RWPE2 (cell line): ENCODE data around the gene RPTOR.

ENCODE experiments used
- ATAC-seq: fragments of 200-7000 bp; cut with Tn5 transposase; 3 replicates; pipeline ENCODE4 v1.9.1; 2021; ENCODE audit warnings: low read depth
- DNase-seq: peaks from one replicate; pipeline ENCODE4 v3.0.0-alpha.2; 2020; ENCODE audit warnings: low spot score
- H3K27ac ChIP-seq: fragments of 450-650 bp; 2 replicates; pipeline ENCODE4 v1.5.1; 2017; ENCODE audit warnings: mild to moderate bottlenecking; ENCODE audit not compliant: poor library complexity, severe bottlenecking
- H3K27me3 ChIP-seq: fragments of 250-450 bp; sonication (Bioruptor Pico); 2 replicates; pipeline ENCODE4 v1.5.1; 2021; ENCODE audit warnings: mild to moderate bottlenecking, moderate library complexity; ENCODE audit not compliant: insufficient read depth, poor library complexity, severe bottlenecking
- H3K36me3 ChIP-seq: fragments of 250-450 bp; sonication (Bioruptor Pico); 2 replicates; pipeline ENCODE4 v1.5.1; 2020; ENCODE audit warnings: low read depth, mild to moderate bottlenecking, moderate library complexity
- H3K4me1 ChIP-seq: fragments of 250-450 bp; sonication (Bioruptor Pico); 2 replicates; pipeline ENCODE4 v1.5.1; 2021; ENCODE audit warnings: mild to moderate bottlenecking, moderate library complexity; ENCODE audit not compliant: insufficient read depth, poor library complexity, severe bottlenecking
- H3K4me3 ChIP-seq: fragments of 250-450 bp; sonication (Bioruptor Pico); 2 replicates; pipeline ENCODE4 v1.5.1; 2021; ENCODE audit warnings: mild to moderate bottlenecking, moderate library complexity; ENCODE audit not compliant: severe bottlenecking
- H3K9me3 ChIP-seq: fragments of 250-450 bp; sonication (Bioruptor Pico); 2 replicates; pipeline ENCODE4 v1.5.1; 2021; ENCODE audit warnings: mild to moderate bottlenecking, moderate library complexity; ENCODE audit not compliant: severe bottlenecking
- TF ChIP-seq, protein P1 (sequence below): fragments of 450-650 bp; IDR thresholded peaks from one replicate; pipeline ENCODE4 v1.5.1; 2017; ENCODE audit warnings: mild to moderate bottlenecking, moderate library complexity; ENCODE audit not compliant: poor library complexity, severe bottlenecking

The RPTOR gene

DNA sequence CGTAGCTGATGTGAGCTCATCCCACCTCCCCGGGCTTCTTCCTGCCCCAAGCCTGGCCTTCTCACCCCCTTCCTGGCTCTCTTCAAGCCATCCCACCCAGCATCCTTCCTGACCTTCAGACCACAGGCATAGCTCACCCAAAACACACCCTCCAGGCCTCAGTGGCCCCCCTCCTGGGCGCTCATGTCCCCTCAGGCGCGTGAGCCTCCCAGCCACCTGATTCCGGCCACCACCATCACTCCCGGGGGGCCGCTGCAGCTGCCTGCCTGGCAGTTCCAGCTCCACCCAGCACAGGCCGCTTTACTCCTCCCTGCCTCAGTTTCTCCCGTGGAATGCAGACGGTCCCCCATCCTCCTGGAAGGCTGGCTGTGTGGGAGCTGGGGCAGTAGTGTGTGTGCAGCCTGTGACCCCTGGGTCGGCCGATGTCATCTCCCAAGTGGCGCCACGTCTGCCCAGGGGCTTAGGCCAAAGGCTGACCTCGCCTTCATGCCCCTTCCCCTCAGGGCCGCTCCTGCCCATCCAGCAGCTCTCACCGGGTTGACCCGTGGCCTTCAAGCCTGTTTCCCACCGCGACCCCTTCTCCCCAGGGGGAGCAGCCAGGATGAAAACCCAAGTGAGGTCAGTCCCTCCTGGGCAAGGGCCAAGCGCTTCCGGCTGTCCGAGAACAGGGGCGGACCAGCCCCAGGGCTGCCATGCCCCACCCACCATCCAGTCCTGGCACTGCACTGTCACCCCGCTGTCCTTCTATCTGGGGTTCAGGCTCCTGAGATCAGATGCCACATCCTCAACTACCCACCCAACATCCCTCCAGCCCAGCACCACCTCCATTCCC lies 435.1 kb downstream of the RPTOR start:
- Histone ChIP-seq H3K4me1 (no peaks in the 10 kb centered on the region), H3K9me3 (no peaks in the 10 kb centered on the region), H3K27ac (no peak overlapping the region), H3K27me3 (no peaks in the 10 kb centered on the region), H3K4me3 (no peak overlapping the region), H3K36me3 (no peaks in the 10 kb centered on the region)
- TF ChIP-seq, protein P1, sequence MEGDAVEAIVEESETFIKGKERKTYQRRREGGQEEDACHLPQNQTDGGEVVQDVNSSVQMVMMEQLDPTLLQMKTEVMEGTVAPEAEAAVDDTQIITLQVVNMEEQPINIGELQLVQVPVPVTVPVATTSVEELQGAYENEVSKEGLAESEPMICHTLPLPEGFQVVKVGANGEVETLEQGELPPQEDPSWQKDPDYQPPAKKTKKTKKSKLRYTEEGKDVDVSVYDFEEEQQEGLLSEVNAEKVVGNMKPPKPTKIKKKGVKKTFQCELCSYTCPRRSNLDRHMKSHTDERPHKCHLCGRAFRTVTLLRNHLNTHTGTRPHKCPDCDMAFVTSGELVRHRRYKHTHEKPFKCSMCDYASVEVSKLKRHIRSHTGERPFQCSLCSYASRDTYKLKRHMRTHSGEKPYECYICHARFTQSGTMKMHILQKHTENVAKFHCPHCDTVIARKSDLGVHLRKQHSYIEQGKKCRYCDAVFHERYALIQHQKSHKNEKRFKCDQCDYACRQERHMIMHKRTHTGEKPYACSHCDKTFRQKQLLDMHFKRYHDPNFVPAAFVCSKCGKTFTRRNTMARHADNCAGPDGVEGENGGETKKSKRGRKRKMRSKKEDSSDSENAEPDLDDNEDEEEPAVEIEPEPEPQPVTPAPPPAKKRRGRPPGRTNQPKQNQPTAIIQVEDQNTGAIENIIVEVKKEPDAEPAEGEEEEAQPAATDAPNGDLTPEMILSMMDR: no peak
- no peak for ATAC-seq
- DNase-seq: no peak

DNA sequence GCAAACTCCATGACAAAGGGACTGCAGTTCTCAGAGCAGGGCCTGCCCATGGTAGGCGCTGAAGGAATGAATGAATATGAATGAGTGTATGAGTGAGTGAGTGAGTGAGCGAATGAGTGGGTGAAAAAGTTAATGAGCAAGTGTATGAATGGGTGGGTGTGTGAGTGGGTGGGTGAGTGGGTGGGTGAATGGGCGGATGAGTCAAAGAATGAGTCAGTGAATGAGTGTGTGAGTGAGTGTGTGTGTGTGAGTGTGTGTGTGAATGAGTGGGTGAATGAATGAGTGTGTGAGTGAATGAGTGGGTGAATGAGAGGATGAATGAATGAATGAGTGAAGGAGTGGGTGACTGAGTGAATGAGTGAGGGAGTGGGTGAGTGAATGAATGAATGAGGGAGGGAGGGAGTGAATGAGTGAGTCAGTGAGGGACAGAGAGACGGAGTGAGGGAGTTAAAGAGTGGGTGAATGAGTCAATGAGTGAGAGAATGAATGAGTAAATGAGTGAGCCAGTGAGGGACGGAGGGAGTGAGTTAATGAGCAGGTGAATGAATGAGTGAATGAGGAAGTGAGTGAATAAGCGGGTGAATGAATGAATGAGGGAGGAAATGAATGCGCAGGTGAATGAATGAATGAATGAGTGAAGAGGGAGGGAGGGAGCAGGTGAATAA lies 435.9 kb downstream of the RPTOR start:
- TF ChIP-seq, protein P1: no peak
- Histone ChIP-seq H3K27ac (no peak overlapping the region), H3K4me3 (no peak overlapping the region), H3K27me3 (no peaks in the 10 kb centered on the region), H3K9me3 (no peaks in the 10 kb centered on the region), H3K4me1 (no peaks in the 10 kb centered on the region), H3K36me3 (no peaks in the 10 kb centered on the region)
- no peak for DNase-seq
- no peak for ATAC-seq

DNA sequence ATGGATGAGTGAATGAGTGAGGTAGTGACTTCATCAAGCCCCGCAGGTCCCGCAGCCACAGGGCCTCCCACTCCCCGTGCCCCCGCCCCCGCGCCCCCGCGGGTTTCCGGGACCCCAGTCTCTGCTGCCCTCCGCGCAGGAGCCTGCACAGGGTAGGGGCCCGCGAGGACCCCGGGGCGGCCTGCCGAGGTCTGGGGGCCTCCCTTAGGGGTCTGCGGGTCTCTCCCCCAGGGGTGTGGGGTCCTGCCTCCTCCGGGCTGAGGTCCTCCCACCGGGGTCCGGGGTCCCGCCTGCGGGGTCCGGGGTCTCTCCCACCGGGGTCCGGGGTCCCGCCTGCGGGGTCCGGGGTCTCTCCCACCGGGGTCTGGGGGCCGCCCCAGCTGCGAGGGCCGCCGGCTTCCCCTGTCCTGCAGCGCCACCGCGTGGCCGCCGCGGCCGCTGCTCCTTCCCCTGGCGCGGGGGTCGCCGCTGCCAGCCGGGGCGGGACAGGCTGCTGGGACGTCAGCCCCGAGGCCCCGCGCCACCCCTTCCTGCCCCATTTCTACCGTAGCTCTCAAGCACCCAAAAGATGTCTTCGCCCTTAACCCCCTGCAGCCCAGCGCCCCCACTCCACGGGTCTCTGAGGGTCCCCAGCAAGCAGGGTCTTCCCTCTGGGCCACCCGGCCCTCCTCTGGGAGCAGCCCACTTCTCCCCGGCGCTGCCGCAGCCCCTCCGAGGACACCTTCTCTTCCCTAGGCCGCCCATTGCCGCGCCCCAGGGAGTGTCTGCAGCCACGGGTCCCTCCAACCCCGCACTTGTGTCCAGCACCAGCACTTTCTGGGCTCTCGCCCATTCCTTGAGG lies 436.6 kb downstream of the RPTOR start:
- Histone ChIP-seq H3K36me3 (no peaks in the 10 kb centered on the region), H3K4me3 (no peak overlapping the region), H3K9me3 (no peaks in the 10 kb centered on the region), H3K27ac (no peak overlapping the region), H3K4me1 (no peaks in the 10 kb centered on the region), H3K27me3 (no peaks in the 10 kb centered on the region)
- DNase-seq (no peak), ATAC-seq (0 out of 3 replicates have a peak, but pooled peaks have one; percentile 22)
- TF ChIP-seq, protein P1: peak; percentile 82

DNA sequence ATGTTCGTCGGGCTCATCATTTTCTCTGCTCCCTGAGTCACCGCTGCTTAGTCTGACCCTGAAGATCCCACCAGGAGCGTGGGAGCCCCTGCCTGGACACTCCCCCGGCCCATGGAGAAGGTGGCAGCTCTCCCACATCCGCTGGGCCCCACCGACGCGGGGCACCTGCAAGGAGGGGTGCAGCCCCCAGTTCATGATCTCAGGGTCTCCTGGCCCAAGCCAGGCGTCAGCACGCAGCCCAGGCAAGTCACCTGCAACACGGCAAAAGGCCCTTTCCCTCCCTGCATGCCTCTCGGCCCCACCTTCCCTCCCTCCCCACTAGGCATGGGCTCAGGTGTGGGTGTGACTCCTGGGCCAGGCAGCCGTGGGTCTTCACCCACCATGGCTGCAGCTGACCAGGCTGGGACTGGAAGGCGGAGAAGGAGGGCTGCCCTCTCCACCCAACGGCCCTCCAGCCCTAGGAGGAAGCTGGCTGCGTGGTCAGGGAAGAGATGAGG lies 437.3 kb downstream of the RPTOR start:
- DNase-seq (no peak), ATAC-seq (no peak)
- no peaks in the 10 kb centered on the region for H3K4me1 ChIP-seq
- no peaks in the 10 kb centered on the region for H3K9me3 ChIP-seq
- H3K4me3 ChIP-seq: no peak overlapping the region
- TF ChIP-seq, protein P1: no peak
- H3K27ac ChIP-seq: no peak overlapping the region
- H3K36me3 ChIP-seq: no peaks in the 10 kb centered on the region
- H3K27me3 ChIP-seq: no peaks in the 10 kb centered on the region
